PC-3 (cell line): ENCODE results near the gene ZSCAN31.

Experiments
- EZH2 ChIP-seq: fragments of 300-600 bp; sonication (generic); IDR thresholded peaks from one replicate; pipeline ENCODE4 v1.6.1; 2017; ENCODE audit warnings: antibody characterized with exemption, mild to moderate bottlenecking, low read length; ENCODE audit not compliant: unreplicated experiment
- EZH2phosphoT487 ChIP-seq: fragments of 300-600 bp; sonication (generic); IDR thresholded peaks from 2 replicates; pipeline ENCODE4 v1.6.1; 2018; ENCODE audit warnings: mild to moderate bottlenecking, antibody characterized with exemption, low read length, borderline replicate concordance
- TF ChIP-seq, protein P1 (sequence below): fragments of 300-600 bp; sonication (generic); conservative IDR thresholded peaks from 2 replicates; pipeline ENCODE4 v1.5.1; 2017; ENCODE audit warnings: antibody characterized with exemption, low read depth, mild to moderate bottlenecking, low read length

DNA sequence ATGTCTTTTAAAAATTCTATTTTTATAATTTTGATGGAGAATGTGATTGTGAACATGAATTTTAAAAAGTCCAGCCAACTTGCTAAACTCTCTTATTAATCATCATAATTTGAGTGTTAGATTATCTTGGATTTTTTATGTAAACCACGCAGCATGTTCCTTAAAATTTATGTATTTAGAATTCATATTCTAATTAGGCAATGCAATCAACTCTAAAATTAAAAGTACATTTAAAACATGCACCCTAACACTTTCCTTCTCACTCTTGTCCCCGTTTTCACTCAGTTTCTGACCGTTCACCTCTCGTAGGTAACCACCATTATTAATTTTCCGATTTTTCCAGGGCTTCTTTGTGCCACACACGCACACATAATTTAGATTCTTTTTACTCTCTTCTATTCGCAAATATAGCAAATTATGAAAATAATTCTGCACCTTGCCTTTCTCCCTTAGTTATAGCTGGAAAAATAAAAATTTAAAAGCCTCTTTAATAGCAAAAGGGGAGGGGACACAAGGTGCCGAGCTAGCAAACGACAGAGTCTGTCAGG is 13.5 kb upstream of the ZSCAN31 start:
- TF ChIP-seq, protein P1, sequence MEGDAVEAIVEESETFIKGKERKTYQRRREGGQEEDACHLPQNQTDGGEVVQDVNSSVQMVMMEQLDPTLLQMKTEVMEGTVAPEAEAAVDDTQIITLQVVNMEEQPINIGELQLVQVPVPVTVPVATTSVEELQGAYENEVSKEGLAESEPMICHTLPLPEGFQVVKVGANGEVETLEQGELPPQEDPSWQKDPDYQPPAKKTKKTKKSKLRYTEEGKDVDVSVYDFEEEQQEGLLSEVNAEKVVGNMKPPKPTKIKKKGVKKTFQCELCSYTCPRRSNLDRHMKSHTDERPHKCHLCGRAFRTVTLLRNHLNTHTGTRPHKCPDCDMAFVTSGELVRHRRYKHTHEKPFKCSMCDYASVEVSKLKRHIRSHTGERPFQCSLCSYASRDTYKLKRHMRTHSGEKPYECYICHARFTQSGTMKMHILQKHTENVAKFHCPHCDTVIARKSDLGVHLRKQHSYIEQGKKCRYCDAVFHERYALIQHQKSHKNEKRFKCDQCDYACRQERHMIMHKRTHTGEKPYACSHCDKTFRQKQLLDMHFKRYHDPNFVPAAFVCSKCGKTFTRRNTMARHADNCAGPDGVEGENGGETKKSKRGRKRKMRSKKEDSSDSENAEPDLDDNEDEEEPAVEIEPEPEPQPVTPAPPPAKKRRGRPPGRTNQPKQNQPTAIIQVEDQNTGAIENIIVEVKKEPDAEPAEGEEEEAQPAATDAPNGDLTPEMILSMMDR: no peak
- no peak for TF ChIP-seq EZH2phosphoT487
- no peak for TF ChIP-seq EZH2
